Hepatocyte (in vitro differentiated cells): Measurements from ENCODE around the gene CASD1. TPM values are rescaled to one million over a fixed set of nuclear protein-coding genes. Genes with fewer than 3 reads are reported as not detected.

Source experiments
- DNase-seq: peaks from one replicate; pipeline ENCODE4 v3.0.0-alpha.2; 2016; ENCODE audit warnings: low spot score
- H2AFZ ChIP-seq: fragments of 200-600 bp; sonication (generic); 2 replicates; pipeline ENCODE4 v1.6.0; 2016; ENCODE audit warnings: antibody characterized with exemption, mild to moderate bottlenecking
- H3K27ac ChIP-seq: fragments of 200-600 bp; sonication (generic); 2 replicates; pipeline ENCODE4 v1.5.1; 2016; ENCODE audit warnings: mild to moderate bottlenecking
- H3K27me3 ChIP-seq: fragments of 200-600 bp; sonication (generic); 2 replicates; pipeline ENCODE4 v1.6.1; 2016
- H3K36me3 ChIP-seq: fragments of 200-600 bp; sonication (generic); replicated peaks from 2 replicates; pipeline ENCODE4 v1.5.1; 2016; ENCODE audit warnings: low read depth; ENCODE audit not compliant: insufficient read depth
- H3K4me1 ChIP-seq: fragments of 200-600 bp; sonication (generic); 2 replicates; pipeline ENCODE4 v1.5.1; 2016; ENCODE audit warnings: mild to moderate bottlenecking, moderate library complexity; ENCODE audit not compliant: insufficient read depth
- H3K4me2 ChIP-seq: fragments of 200-600 bp; sonication (generic); 2 replicates; pipeline ENCODE4 v1.6.0; 2016
- H3K4me3 ChIP-seq: fragments of 200-600 bp; sonication (generic); 2 replicates; pipeline ENCODE4 v1.5.1; 2016; ENCODE audit warnings: mild to moderate bottlenecking
- H3K79me2 ChIP-seq: fragments of 200-600 bp; sonication (generic); 2 replicates; pipeline ENCODE4 v1.6.0; 2017; ENCODE audit warnings: mild to moderate bottlenecking
- H3K9me2 ChIP-seq: fragments of 200-600 bp; sonication (generic); replicated peaks from 2 replicates; pipeline ENCODE4 v1.6.0; 2017; ENCODE audit warnings: mild to moderate bottlenecking; ENCODE audit not compliant: insufficient read depth
- H3K9me3 ChIP-seq: fragments of 200-600 bp; sonication (generic); 2 replicates; pipeline ENCODE4 v1.5.1; 2016; ENCODE audit warnings: low read depth, mild to moderate bottlenecking
- H4K20me1 ChIP-seq: fragments of 200-600 bp; sonication (generic); 2 replicates; pipeline ENCODE4 v1.6.0; 2016; ENCODE audit warnings: mild to moderate bottlenecking; ENCODE audit not compliant: insufficient read depth, poor library complexity, severe bottlenecking
- EZH2 ChIP-seq: fragments of 200-600 bp; sonication (generic); IDR thresholded peaks from 2 replicates; pipeline ENCODE4 v1.6.1; 2016; ENCODE audit warnings: antibody characterized with exemption, mild to moderate bottlenecking, borderline replicate concordance
- EZH2phosphoT487 ChIP-seq: fragments of 200-600 bp; sonication (generic); IDR thresholded peaks from one replicate; pipeline ENCODE4 v1.6.1; 2018; ENCODE audit warnings: antibody characterized with exemption, mild to moderate bottlenecking, low read depth, moderate library complexity; ENCODE audit not compliant: unreplicated experiment, severe bottlenecking
- WGBS: methylation state at CpG from one replicate; pipeline ENCODE4 v1.1.6; 2016; ENCODE audit warnings: low lambda C conversion rate; ENCODE audit errors: missing lambda C conversion rate; 5-methylcytosine and 5-hydroxymethylcytosine counted together
- polyA plus RNA-seq: library from polyadenylated mRNA; unstranded; fragments of >200 nt; fragmentation: Nextera tagmentation; extraction: Ambion mirVana; gene quantifications from 2 replicates; pipeline ENCODE4 v1.2.1, GENCODE V29; 2016
- total RNA-seq: library from RNA; depleted of rRNA; stranded (reverse); fragments of >200 nt; gene quantifications from 2 replicates; pipeline ENCODE4 v1.2.3, GENCODE V29; 2014
- TF ChIP-seq, protein P1 (sequence below): fragments of 200-600 bp; sonication (generic); IDR thresholded peaks from 2 replicates; pipeline ENCODE4 v1.5.1; 2016; ENCODE audit warnings: antibody characterized with exemption, mild to moderate bottlenecking; ENCODE audit not compliant: poor library complexity

CASD1 gene
- total and polyA plus RNA-seq, 2 experiments from 2014 or later = 13.7 to 43.3 TPM

DNA sequence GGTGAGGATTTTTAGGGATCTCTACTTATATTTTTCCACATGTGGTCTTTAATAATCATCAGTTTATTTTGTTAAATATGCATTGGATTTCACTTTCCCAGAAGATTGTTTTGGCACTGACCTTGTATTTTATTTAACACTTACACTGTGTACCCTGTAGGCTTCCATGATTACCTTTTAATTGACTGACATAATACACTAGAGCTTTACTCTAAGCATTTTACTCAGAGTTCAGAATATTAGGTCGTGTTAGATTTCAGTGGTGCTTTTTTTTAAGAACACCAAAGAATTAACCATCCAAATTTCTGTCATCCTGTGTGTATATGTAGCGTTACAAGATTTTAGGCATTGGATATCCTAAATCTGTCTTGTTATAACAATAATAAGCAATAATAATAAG, 23.1 kb downstream of the CASD1 start:
- WGBS = 92% methylated on average over 2 of the region's 2 CpGs
- H3K27me3 ChIP-seq = no peaks in the 10 kb centered on the region
- H3K36me3 ChIP-seq = no peaks in the 10 kb centered on the region
- no peak overlapping the region for H3K4me3 ChIP-seq
- H3K27ac ChIP-seq = no peak overlapping the region
- H2AFZ ChIP-seq = no peak overlapping the region
- no peaks in the 10 kb centered on the region for H3K9me3 ChIP-seq
- no peaks in the 10 kb centered on the region for H3K4me1 ChIP-seq
- DNase-seq = no peak
- no peaks in the 10 kb centered on the region for H4K20me1 ChIP-seq
- no peaks in the 10 kb centered on the region for H3K79me2 ChIP-seq
- TF ChIP-seq, protein P1, sequence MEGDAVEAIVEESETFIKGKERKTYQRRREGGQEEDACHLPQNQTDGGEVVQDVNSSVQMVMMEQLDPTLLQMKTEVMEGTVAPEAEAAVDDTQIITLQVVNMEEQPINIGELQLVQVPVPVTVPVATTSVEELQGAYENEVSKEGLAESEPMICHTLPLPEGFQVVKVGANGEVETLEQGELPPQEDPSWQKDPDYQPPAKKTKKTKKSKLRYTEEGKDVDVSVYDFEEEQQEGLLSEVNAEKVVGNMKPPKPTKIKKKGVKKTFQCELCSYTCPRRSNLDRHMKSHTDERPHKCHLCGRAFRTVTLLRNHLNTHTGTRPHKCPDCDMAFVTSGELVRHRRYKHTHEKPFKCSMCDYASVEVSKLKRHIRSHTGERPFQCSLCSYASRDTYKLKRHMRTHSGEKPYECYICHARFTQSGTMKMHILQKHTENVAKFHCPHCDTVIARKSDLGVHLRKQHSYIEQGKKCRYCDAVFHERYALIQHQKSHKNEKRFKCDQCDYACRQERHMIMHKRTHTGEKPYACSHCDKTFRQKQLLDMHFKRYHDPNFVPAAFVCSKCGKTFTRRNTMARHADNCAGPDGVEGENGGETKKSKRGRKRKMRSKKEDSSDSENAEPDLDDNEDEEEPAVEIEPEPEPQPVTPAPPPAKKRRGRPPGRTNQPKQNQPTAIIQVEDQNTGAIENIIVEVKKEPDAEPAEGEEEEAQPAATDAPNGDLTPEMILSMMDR = no peak
- TF ChIP-seq EZH2phosphoT487 = no peak
- TF ChIP-seq EZH2 = no peak
- no peaks in the 10 kb centered on the region for H3K9me2 ChIP-seq
- no peak overlapping the region for H3K4me2 ChIP-seq

DNA sequence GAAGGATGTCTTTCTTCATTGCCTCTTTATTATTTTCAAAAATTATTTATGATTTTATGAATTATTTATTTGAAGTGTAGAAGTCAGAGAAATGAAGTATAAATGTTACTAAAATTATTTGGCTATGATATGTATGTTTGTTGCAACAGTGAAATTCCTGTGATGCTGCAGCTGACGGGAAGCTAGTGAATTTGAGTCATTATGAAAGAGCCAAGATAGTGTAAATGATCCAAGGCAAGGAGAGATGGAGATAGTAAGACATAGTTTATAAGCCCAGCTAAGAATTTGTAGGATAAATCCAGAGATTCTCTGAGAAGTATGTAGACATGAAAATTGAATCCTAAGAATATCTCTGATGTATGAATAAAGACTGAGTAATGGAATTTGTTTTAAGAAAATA, 30.8 kb downstream of the CASD1 start:
- Histone ChIP-seq H3K79me2 (no peaks in the 10 kb centered on the region), H2AFZ (no peak overlapping the region), H3K9me2 (no peaks in the 10 kb centered on the region), H3K4me1 (no peaks in the 10 kb centered on the region), H3K27ac (no peak overlapping the region), H3K36me3 (no peaks in the 10 kb centered on the region), H3K27me3 (no peaks in the 10 kb centered on the region), H3K4me2 (no peak overlapping the region), H3K9me3 (no peaks in the 10 kb centered on the region), H3K4me3 (no peak overlapping the region), H4K20me1 (no peaks in the 10 kb centered on the region)
- TF ChIP-seq EZH2phosphoT487 (no peak), EZH2 (no peak)
- TF ChIP-seq, protein P1 = no peak
- no peak for DNase-seq
- WGBS = 93% methylated on average over 1 of the region's 1 CpG

DNA sequence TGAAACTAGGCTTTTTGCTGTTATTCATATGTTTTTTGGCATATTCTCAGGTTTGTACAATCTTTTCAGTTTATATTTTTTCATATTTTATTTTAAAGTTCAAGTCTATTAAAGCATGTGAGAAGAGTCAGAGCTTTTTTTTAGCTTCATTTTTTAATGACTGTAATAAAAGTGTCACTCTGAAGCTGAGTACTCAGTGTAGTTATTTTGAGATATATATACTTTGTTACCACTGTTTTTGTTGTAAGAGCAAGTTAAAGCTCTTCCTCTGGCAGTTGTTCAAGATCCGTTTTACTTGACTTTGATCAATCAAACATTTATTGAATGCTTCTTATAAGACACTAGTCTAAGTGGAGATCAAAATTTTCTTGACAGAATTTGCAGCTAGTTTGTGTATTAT, 37.5 kb downstream of the CASD1 start:
- H3K4me1 ChIP-seq = no peaks in the 10 kb centered on the region
- DNase-seq = no peak
- 88% methylated on average over 1 of the region's 1 CpG for WGBS

More for the DNA sequence above, 37.5 kb downstream of the CASD1 start:
- TF ChIP-seq, protein P1 = no peak
- no peak for TF ChIP-seq EZH2phosphoT487
- TF ChIP-seq EZH2 = no peak
- Histone ChIP-seq H3K27ac (no peak overlapping the region), H4K20me1 (no peaks in the 10 kb centered on the region), H3K79me2 (no peaks in the 10 kb centered on the region), H3K9me2 (no peaks in the 10 kb centered on the region), H3K9me3 (no peaks in the 10 kb centered on the region), H3K36me3 (no peaks in the 10 kb centered on the region), H2AFZ (no peak overlapping the region), H3K4me3 (no peak overlapping the region), H3K27me3 (no peaks in the 10 kb centered on the region), H3K4me2 (no peak overlapping the region)
